Smooth muscle cell of the coronary artery (primary cell): ENCODE measurements around the gene TDRD5. TPM values are rescaled to one million over a fixed set of nuclear protein-coding genes. Genes with fewer than 3 reads are reported as not detected.

Experiments
- total RNA-seq: library from RNA; depleted of rRNA; stranded (reverse); fragments of >200 nt; gene quantifications from 2 replicates; pipeline ENCODE4 v1.2.3, GENCODE V29; 2014; ENCODE audit warnings: low replicate concordance

TDRD5 gene
- total RNA-seq: not detected in 2 replicates

GRCh38 chr1:179591592-179592580 is at the start of gene TDRD5:
TSS of gene TDRD5 (plus strand) at chr1:179591832. CDS start at chr1:179592616, 784 bp downstream.

GRCh38 chr1:179575497-179576314 is 15.9 kb upstream of the TDRD5 start, which contains the start of gene NPHS2:
TSS of gene NPHS2 (minus strand) at chr1:179575948. CDS start at chr1:179575864, 84 bp downstream.

Other genes with a start within 250 kb of the TDRD5 start
- 0.15 and 0.47 TPM in 2 replicates for gene AXDND1, start 225.9 kb upstream of the TDRD5 start, total RNA-seq
- gene NPHS2, start 15.9 kb upstream of the TDRD5 start, total RNA-seq: not detected in 2 replicates
- gene FAM163A, start 151.5 kb downstream of the TDRD5 start, total RNA-seq: not detected in 2 replicates